SK-N-SH (cell line): ENCODE measurements around the gene DHCR24. TPM values are rescaled to one million over a fixed set of nuclear protein-coding genes. Genes with fewer than 3 reads are reported as not detected.

ENCODE experiments used
- CTCF ChIA-PET: fragments of 300-600, 350-600 bp; formaldehyde crosslinking; extraction: SDS; loops from one replicate; lab custom pipeline; 2021; lab: Yijun Ruan, JAX
- POLR2A ChIA-PET: fragments of 350-600 bp; sonication (Branson Sonifier 250); formaldehyde crosslinking; extraction: SDS; loops from one replicate; lab custom pipeline; 2020; ENCODE audit warnings: antibody characterized with exemption, inconsistent platforms; lab: Yijun Ruan, JAX
- DNase-seq: peaks from one replicate; pipeline ENCODE4 v3.0.0; 2012
- H2AFZ ChIP-seq: fragments of 200-600 bp; sonication (generic); 2 replicates; pipeline ENCODE4 v1.8.1; 2016; ENCODE audit warnings: antibody characterized with exemption, mild to moderate bottlenecking, low read depth
- H3F3A ChIP-seq: fragments of 200-600 bp; sonication (generic); replicated peaks from 2 replicates; pipeline ENCODE3; 2016; ENCODE audit warnings: antibody characterized with exemption, mild to moderate bottlenecking; ENCODE audit not compliant: insufficient read depth
- H3K27ac ChIP-seq, 2 experiments: fragments of 200-500 bp in 1 of 2; fragments of 200-600 bp in 1 of 2; sonication (Bioruptor generic) in 1 of 2; sonication (generic), shearing (Covaris generic) in 1 of 2; 2 replicates each; pipeline versions ENCODE4 v1.5.1 to v1.6.1; 2014 to 2016; ENCODE audit warnings: low read depth in 2 of 2, inconsistent platforms in 1 of 2, low read length in 1 of 2, mild to moderate bottlenecking in 1 of 2, mixed read lengths in 1 of 2
- H3K27me3 ChIP-seq: fragments of 200-600 bp; sonication (generic), shearing (Covaris generic); 2 replicates; pipeline ENCODE4 v1.6.1; 2016; ENCODE audit warnings: mixed run types; ENCODE audit not compliant: insufficient read depth
- H3K36me3 ChIP-seq, 2 experiments: fragments of 200-500 bp in 1 of 2; fragments of 200-600 bp in 1 of 2; sonication (Bioruptor generic) in 1 of 2; sonication (generic) in 1 of 2; replicated peaks in 1 of 2; 2 replicates each; pipeline versions ENCODE3 to v1.5.1; 2014 to 2016; ENCODE audit warnings: low read length in 1 of 2, mild to moderate bottlenecking in 1 of 2; ENCODE audit not compliant: insufficient read depth in 2 of 2, control insufficient read depth in 1 of 2
- H3K4me1 ChIP-seq, 2 experiments: fragments of 200-500 bp in 1 of 2; fragments of 200-600 bp in 1 of 2; sonication (Bioruptor generic) in 1 of 2; sonication (generic), shearing (Covaris generic) in 1 of 2; 2 replicates each; pipeline versions ENCODE4 v1.5.1 to v1.6.1; 2014 to 2016; ENCODE audit warnings: low read depth in 1 of 2, low read length in 1 of 2, mixed run types in 1 of 2; ENCODE audit not compliant: insufficient read depth in 2 of 2, control insufficient read depth in 1 of 2
- H3K4me2 ChIP-seq: fragments of 200-600 bp; sonication (generic), shearing (Covaris generic); 2 replicates; pipeline ENCODE4 v1.6.1; 2017; ENCODE audit warnings: mixed run types
- H3K4me3 ChIP-seq, 2 experiments: fragments of 200-500 bp in 1 of 2; fragments of 200-600 bp in 1 of 2; sonication (Bioruptor generic) in 1 of 2; sonication (generic), shearing (Covaris generic) in 1 of 2; 2 replicates each; pipeline versions ENCODE4 v1.5.1 to v1.8.1; 2014 to 2016; ENCODE audit warnings: low read depth in 2 of 2, inconsistent platforms in 1 of 2, low read length in 1 of 2, mild to moderate bottlenecking in 1 of 2, mixed read lengths in 1 of 2, moderate library complexity in 1 of 2
- H3K79me2 ChIP-seq: fragments of 200-600 bp; sonication (generic); 2 replicates; pipeline ENCODE4 v1.8.1; 2017; ENCODE audit warnings: mild to moderate bottlenecking; ENCODE audit not compliant: insufficient read depth
- H3K9ac ChIP-seq: fragments of 200-600 bp; sonication (generic); 2 replicates; pipeline ENCODE4 v1.6.1; 2017; ENCODE audit warnings: mixed run types
- H3K9me2 ChIP-seq: fragments of 200-600 bp; sonication (generic); 2 replicates; pipeline ENCODE4 v1.6.1; 2017; ENCODE audit warnings: mixed run types
- H3K9me3 ChIP-seq: fragments of 200-600 bp; sonication (generic); 2 replicates; pipeline ENCODE4 v1.6.1; 2017; ENCODE audit warnings: mixed run types, mild to moderate bottlenecking, moderate library complexity
- H4K20me1 ChIP-seq: fragments of 200-600 bp; sonication (generic); 2 replicates; pipeline ENCODE4 v1.6.1; 2017; ENCODE audit warnings: mild to moderate bottlenecking, mixed run types; ENCODE audit not compliant: insufficient read depth
- CHD2 ChIP-seq: fragments of 150-350 bp; IDR thresholded peaks from 2 replicates; pipeline ENCODE4 v1.6.1; 2018; ENCODE audit warnings: low read length; ENCODE audit not compliant: partially characterized antibody
- ELF1 ChIP-seq: IDR thresholded peaks from 2 replicates; pipeline ENCODE4 v1.4.0; 2012
- EP300 ChIP-seq, 2 experiments: IDR thresholded peaks; 2 replicates each; pipeline versions ENCODE4 v1.4.0 to v1.6.1; 2012; ENCODE audit warnings: borderline replicate concordance in 1 of 2, low read depth in 1 of 2, low read length in 1 of 2
- EZH2phosphoT487 ChIP-seq: fragments of 200-600 bp; sonication (generic); IDR thresholded peaks from 2 replicates; pipeline ENCODE4 v1.6.1; 2017; ENCODE audit warnings: low read depth, mixed run types, mild to moderate bottlenecking, antibody characterized with exemption, moderate library complexity, borderline replicate concordance
- FOXJ3 ChIP-seq: sonication (generic); formaldehyde crosslinking; IDR thresholded peaks from 2 replicates; pipeline ENCODE4 v1.5.1; 2020; ENCODE audit warnings: mild to moderate bottlenecking, missing genetic modification reagents
- FOXM1 ChIP-seq: IDR thresholded peaks from 2 replicates; pipeline ENCODE4 v1.4.0; 2012; ENCODE audit warnings: low read depth, mild to moderate bottlenecking
- GABPA ChIP-seq: IDR thresholded peaks from 2 replicates; pipeline ENCODE4 v1.4.0; 2012; ENCODE audit warnings: low read depth, mild to moderate bottlenecking
- GATA2 ChIP-seq: sonication (generic); formaldehyde crosslinking; IDR thresholded peaks from 2 replicates; pipeline ENCODE4 v1.5.0; 2020; ENCODE audit warnings: mild to moderate bottlenecking, missing genetic modification reagents
- IRF3 ChIP-seq: fragments of 150-350 bp; IDR thresholded peaks from 2 replicates; pipeline ENCODE4 v1.6.1; 2016; ENCODE audit warnings: mild to moderate bottlenecking, low read depth, low read length
- MXI1 ChIP-seq: IDR thresholded peaks from 2 replicates; pipeline ENCODE4 v1.6.1; 2012; ENCODE audit warnings: mild to moderate bottlenecking, low read depth, low read length, improper control_type of control experiment
- PBX3 ChIP-seq: IDR thresholded peaks from 2 replicates; pipeline ENCODE4; 2012
- RAD21 ChIP-seq: IDR thresholded peaks from 2 replicates; pipeline ENCODE4 v1.6.1; 2012; ENCODE audit warnings: mild to moderate bottlenecking, low read length
- REST ChIP-seq: IDR thresholded peaks from 2 replicates; pipeline ENCODE4 v1.6.1; 2012; ENCODE audit warnings: mild to moderate bottlenecking, low read depth, low read length, moderate library complexity
- RFX5 ChIP-seq: IDR thresholded peaks from 2 replicates; pipeline ENCODE4 v1.6.1; 2012; ENCODE audit warnings: mild to moderate bottlenecking, improper control_type of control experiment, low read length
- SMC3 ChIP-seq: IDR thresholded peaks from 2 replicates; pipeline ENCODE4 v1.6.1; 2012; ENCODE audit warnings: low read depth, low read length, improper control_type of control experiment
- TAF1 ChIP-seq: IDR thresholded peaks from 2 replicates; pipeline ENCODE4 v1.6.1; 2012; ENCODE audit warnings: low read depth, mild to moderate bottlenecking, low read length, moderate library complexity, borderline replicate concordance
- USF2 ChIP-seq: fragments of 150-350 bp; IDR thresholded peaks from 2 replicates; pipeline ENCODE4 v1.6.1; 2017; ENCODE audit warnings: antibody characterized with exemption, low read length, low read depth, borderline replicate concordance
- YY1 ChIP-seq: IDR thresholded peaks from 2 replicates; pipeline ENCODE4 v1.4.0; 2012; ENCODE audit warnings: low read depth, mild to moderate bottlenecking
- whole genome bisulfite sequencing: methylation state at CpG from one replicate; pipeline ENCODE4 v1.1.6; 2017; ENCODE audit warnings: low lambda C conversion rate; 5-methylcytosine and 5-hydroxymethylcytosine counted together
- polyA plus RNA-seq, 3 experiments: library from polyadenylated mRNA; depleted of rRNA; stranded (reverse); fragments of >200 nt; gene quantifications; 2 replicates each; pipeline ENCODE4 v1.2.3, GENCODE V29; 2012

The DHCR24 gene
- polyA plus RNA-seq, 1 of the 3 experiments (the other 2 are of a cell fraction) = 4.3 TPM

GRCh38 chr1:54839824-54840223 lies 47.2 kb downstream of the DHCR24 start:
- Histone ChIP-seq H3F3A (no peaks in the 10 kb centered on the region), H3K9ac (no peak overlapping the region), H3K4me1 (no peaks in the 10 kb centered on the region), H3K4me2 (no peak overlapping the region), H3K27me3 (no peaks in the 10 kb centered on the region), H2AFZ (no peak overlapping the region), H3K4me3 (no peak overlapping the region), H3K9me2 (no peaks in the 10 kb centered on the region), H3K79me2 (no peaks in the 10 kb centered on the region), H3K27ac (no peak overlapping the region), H4K20me1 (no peaks in the 10 kb centered on the region), H3K36me3 (no peaks in the 10 kb centered on the region), H3K9me3 (no peaks in the 10 kb centered on the region)
- WGBS = 44% methylated on average over 2 of the region's 2 CpGs
- DNase-seq = no peak
- TF ChIP-seq FOXJ3 (CRISPR knock-in tag) = no peak
- TF ChIP-seq RFX5 = no peak
- TF ChIP-seq GATA2 (CRISPR knock-in tag) = no peak
- no peak for TF ChIP-seq ELF1
- no peak for TF ChIP-seq EZH2phosphoT487
- TF ChIP-seq TAF1 = no peak
- no peak for TF ChIP-seq PBX3
- TF ChIP-seq IRF3 = no peak
- TF ChIP-seq SMC3 = no peak
- no peak for TF ChIP-seq EP300 (IDR thresholded peaks at IDR 0.05; ENCODE audit: borderline replicate concordance in 1 of 2, low read depth in 1 of 2, low read length in 1 of 2)
- TF ChIP-seq YY1 = no peak
- no peak for TF ChIP-seq CHD2
- no peak for TF ChIP-seq REST
- TF ChIP-seq MXI1 = no peak
- no peak for TF ChIP-seq FOXM1
- no peak for TF ChIP-seq RAD21
- TF ChIP-seq USF2 = no peak
- no peak for TF ChIP-seq GABPA
- ChIA-PET POLR2A (no interaction called here), CTCF (no interaction called here)
